Stimulated activated CD8-positive, alpha-beta memory T cell treated with anti-CD3 and anti-CD28 coated beads, Interleukin-7, amount 100 ng/mL, for 24 hours (primary cell): ENCODE data around the gene TXNRD2.
"Not testable (repeated sequence)": the region's sequence is repeated elsewhere in the genome, so short reads cannot be mapped to it uniquely, and the experiment has no call there.

Experiments used
- DNase-seq: peaks from one replicate; pipeline ENCODE4 v3.0.0-alpha.2; 2020; ENCODE audit warnings: low read depth

Gene TXNRD2

DNA sequence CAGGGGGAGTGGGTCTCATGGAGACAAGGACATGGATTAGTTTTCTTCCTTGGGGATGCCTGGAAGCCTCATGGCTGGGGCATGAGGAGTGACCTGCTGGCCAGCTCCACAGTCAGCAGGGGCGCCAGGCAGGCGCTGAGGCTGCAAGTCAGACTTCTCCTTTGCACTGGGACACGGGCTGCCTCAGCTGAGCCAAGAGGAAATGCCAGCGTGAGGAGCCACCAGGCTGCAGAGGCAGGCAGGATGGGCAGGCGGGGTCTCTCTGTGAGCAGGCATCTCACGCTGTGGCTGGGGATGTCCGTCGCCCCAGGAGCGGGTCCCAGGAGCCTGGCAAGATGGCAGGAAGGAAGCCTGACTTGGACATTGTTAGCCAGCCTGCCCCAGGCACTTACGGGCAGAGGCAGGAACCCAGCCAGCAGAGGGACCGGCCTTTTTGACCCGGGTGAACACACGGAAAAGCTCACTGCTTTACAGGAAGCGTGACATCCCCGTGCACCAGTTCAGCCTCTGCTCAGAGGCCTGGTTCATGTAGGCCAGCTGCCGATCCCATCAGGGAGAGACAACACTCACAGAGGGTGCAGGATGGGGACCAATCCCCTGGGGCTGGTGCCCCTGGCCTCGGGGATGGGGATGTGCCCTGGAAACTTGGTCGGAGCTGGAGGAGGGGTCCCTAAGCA is 97.1 kb downstream of the TXNRD2 start:
- no peak for DNase-seq

DNA sequence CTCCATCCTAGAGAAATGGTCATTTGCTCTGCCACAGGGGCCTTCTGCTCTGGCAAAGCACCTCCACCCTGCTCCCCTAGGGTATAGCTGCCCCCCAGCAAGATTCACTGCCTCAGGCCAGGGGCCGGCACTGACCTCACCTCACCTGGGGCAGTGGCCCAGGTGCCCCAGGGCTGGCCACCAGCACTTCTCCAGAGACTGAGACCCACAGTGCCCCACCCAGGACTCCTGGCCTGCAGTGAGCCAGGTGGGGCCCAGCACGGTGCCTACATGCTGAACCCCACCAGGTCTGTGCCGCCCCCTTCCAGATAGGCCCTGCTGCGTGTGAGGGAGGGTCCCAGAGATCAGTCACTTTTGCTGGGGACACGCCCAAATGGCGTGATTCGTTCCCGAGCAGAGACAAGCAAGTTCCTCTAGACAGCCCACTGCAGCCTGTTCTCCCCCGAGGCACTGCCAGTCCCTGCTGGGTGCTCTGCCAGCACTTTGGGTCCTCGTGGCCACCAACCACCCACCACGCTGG is 97.7 kb downstream of the TXNRD2 start:
- no peak for DNase-seq

DNA sequence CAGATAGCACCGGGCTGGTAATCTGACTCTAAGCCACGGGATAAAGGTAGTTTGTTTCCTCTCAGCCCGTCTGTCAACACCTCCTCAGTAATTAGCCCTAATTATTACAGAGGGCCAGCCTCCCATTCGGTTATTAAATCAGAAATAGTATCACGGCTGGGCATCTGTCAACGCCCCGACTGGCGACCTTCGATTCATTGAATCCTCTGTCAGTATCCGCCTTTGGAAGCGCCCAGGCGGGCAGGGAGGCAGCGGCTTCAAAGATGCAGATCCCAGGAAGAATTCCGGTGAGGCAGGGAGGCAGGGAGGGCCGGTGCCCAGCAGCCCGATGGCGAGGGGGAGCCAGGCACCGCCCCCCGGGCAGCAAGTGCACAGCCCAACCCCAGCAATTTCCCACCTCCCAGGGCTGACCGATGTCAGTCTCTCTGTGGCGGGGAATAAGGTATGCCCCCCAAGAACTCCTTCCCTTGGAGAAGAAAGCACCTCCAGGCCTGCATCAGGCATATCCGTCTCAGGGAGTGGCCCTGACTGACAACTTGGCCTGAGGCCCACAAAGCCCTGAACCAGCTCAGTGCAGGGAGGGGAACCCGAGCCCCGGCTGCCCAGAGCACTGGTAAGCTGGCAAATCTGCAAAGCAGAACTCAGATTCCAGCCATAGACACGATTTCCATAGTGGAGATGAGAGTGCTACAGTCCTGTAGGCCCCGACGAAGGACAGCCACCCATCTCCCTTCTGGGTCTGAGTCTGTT is 98.3 kb downstream of the TXNRD2 start:
- DNase-seq = no peak

DNA sequence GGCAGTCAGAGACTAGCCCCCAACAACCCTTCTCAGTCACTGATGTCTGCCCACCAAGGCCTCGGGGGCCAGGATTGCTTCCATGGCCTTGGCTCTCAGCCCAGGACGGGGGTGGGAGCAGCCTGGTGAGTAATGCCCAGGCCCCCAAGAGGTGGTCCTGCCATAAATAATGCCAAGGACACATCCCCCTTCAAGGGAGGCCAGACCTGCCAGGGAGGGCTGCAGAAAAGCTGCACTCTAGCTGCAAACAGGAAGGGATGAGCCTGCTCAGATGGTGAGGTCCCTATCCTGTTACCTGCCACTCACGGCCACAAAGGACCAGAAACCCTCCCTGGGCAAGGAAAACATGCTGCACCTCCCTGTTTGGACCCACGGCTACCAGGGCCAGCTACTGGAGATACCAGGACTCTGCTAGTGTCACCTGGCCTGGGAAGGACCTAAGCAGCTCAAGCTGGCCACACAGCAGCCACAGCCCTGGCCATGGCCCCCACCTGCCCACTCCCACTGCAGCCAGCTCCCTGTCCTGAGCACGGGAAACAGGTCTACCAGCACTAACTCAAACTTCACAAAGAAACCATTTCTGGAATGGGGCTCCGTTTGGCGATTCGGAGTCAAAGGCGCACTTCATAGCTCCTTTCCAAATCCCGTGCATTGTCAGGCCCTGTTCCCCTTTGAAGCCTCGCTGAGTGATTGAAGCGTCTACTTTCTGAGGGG is 99.1 kb downstream of the TXNRD2 start:
- DNase-seq = no peak

DNA sequence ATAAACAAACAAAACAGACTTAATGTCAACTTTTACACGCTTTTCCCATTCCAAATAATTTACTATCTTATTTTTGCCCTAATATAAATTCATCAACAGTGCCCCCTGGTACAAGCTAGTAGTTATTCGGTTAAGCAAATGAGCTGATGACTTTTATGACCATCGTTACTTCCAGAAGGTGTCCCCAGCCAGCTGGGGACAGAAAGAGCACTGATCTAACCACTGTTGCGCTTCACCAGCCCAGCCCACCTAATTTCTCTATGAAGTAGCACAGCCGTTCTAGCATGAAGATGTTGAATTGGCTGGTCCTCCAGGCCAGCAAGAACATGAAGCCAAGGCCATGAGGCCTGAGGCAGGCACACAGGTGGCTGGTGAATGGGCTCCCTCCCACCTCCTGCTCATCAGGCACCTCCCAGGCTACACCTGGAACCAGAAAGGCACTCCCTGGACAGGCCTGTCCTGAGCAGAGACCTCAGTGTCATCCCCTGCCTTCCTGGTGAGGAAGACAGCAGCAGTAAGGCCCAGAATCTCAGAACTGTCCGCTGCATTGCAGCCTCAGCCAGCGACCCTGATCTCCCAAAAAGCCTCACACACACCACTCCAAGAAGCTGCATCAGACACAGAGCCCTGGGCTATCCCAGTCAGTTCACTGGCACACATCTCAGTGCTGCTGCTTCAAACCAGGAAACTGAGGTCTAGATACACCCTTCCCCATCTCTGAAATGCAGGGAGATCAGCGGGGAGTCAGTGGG is 99.8 kb downstream of the TXNRD2 start:
- no peak for DNase-seq

DNA sequence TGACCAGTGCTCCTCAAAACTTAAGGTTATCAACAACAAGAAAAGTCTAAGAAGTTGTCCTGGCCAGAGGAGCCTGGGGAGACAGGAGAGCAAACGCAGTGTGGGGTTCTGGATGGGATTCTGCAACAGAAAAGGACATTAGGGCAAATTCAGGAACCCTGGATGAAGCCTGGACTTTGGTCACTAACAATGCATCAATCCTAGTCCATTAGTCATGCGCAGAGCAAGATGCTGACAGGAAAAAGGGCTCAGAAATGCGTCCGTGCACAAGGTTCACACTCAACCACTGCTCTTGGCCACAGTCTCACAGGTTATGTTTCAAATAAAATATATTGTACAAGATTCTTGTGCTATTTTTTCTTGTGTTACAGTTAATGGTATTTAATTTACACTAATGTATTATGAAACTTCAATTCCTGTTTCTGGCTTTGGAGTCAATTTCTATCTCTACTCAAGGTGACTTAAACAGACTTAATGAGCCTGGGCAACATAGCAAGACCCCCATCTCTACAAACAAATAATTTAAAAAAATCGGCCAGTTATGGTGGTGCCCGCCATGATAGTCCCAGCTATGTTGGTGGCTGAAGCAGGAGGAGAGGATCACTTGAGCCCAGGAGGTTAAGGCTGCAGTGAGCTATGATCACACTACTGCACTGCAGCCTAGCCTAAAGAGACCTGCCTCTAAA is 100.5 kb downstream of the TXNRD2 start:
- DNase-seq = no peak

DNA sequence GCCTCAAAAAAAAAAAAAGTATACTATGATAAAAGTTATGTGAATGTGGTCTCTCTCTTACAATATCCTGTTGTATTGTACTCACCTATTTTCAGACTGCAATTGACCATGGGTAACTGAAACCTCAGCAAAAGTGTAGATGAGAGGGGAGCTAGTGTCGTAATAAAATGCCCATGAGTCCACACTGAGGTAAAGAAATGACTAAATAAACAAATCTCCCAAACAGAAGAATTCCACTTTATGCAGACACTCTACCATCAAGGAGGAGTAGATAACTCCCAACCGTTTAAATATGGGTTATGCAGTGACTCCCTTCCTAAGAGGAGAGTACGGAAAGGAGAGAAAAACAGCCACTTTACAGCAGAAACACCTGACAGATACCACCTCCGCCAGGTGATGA is 101.6 kb downstream of the TXNRD2 start:
- no peak for DNase-seq

DNA sequence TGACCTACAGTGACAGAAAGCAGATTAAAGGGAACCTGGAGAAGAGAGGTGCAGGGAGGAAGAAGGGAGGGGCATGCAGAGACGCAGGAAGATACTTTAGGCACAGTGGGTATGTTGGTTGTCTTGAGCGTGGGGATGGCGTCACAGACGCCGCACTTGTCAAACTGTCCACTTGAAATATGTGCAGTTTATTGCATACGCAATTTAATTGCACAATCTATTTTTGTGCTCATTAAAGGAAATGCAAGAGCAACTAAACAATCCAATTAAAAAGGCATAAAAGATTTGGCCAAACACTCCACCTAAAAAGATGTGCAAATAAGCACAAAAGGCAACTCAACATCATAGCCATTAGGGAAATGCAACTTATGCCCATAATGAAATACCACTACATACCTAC is 103.7 kb downstream of the TXNRD2 start:
- no peak for DNase-seq

DNA sequence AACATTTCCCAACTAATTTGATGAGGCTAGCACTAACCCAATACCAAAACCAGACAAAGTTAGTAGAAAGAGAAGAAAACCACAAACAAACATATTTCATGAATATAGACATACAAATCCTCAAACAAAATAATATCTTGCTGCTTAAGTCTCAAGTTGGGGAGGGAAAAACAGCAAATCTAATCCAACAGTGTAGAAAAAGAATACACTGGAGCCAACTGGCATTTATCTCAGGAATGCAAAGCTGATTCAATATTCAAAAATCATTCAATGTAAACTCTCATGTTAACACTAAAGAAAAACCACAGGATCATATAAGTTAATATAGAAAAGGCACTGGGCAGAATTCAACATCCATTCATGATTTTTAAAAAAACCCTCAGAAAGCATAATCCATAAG is 105.1 kb downstream of the TXNRD2 start:
- DNase-seq = no peak

DNA sequence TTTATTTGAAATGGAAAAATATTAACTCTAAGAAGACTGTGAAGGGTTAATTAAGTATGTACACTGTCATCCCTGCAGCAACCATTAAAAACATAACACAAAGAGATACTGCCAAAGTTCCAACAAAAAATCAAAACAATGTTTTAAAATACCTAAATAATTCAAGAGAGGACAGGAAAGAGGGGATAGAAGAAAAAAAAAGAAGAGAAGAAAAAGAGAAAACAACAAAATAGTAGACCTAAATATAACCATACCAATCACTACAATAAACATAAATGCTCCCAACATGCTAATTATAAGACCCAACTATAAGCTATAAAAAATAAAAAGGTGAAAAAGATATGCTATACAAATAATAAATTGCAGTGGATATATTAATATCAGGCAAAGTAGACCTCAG is 107.0 kb downstream of the TXNRD2 start:
- DNase-seq = no peak

DNA sequence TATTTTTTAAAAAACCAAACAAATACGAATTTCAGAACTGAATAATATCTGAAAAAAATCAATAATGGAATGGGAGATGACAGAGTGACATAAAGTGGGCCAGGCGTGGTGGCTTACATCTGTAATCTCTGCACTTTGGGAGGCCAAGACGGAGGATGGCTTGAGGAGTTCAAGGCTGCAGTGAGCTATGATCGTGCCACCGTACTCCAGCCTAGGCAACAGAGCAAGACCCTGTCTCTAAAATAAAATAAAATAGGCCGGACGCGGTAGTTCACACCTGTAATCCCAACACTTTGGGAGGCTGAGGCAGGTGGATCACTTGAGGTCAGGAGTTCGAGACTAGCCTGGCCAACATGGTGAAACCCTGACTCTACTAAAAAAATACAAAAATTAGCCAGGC is 108.3 kb downstream of the TXNRD2 start:
- not testable (repeated sequence) for DNase-seq

DNA sequence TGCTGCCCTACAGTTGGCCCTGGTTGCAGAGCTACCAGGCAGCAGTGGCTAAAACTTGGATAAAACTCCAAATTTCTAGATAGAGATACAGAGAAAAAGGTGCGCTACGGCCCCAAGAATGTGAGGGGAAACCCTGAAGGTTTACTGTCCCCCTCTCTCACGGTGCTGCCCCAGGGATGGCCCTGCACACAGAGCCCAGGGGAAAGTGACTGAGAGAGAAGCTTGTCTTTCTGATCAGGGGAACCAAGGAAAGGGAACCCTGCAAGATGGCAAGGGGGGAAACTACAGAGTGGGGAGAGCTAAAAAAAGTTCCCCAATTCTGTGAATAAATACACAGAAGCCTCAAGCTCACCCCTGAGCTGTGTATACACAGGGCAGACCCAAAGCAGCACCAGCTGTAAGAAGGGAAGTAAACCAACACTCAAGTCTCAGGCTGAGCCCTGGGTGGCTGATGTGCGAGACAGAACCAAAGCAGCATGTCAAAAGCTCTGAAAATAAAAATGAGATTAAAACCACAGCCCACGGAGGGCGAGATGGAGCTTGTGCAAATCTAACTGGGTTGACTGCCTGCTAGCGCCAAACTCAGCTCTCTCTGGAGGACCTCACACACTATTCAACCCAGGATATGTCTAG is 109.0 kb downstream of the TXNRD2 start:
- DNase-seq = no peak

DNA sequence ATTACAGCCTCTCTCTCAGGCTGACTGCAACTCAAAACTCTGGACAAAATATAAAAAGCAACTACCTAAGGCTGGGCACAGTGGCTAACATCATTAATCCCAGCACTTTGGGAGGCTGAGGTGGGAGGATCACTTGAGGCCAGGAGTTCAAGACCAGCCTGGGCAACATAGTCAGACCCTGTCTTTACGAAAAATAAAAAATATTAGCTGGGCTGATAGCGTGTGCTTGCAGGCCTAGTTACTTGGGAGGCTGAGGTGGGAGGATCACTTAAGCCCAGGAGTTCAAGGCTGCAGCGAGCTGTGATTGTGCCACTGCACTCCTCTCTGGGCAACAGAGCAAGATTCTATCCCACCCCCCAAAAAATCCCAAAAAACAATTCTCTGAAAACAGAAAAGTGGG is 109.6 kb downstream of the TXNRD2 start:
- not testable (repeated sequence) for DNase-seq

DNA sequence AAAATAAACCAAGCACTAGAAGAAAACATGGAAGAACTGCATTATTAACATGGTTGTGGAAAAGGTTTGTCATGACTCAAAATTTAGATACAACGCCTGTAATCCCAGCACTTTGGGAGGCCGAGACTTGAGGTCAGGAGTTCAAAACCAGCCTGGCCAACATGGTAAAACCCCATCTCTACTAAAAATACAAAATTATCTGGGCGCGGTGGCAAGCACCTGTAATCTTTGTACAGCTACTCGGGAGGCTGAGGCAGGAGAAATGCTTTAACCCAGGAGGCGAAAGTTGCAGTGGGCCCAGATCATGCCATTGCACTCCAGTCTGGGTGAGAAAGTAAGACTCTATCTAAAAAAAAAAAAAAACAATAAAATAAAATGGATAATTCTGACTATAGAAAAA is 110.6 kb downstream of the TXNRD2 start:
- no peak for DNase-seq

DNA sequence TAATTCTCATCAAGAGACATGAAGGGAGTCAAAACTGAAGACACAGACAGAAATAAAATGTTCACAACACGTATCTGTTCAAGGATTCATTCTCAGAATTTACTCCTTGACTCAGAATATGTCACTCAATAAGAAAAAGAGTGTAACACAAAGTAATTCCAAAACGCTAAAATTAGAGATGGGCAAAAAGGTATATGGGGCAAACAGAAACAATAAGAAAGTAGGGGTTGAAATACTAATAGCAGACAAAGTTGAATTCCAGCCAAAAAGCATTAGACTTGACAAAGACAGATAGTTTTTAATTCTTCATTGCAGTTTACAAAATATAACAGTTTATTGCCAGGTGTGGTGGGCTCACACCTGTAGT is 113.6 kb downstream of the TXNRD2 start:
- DNase-seq = no peak

DNA sequence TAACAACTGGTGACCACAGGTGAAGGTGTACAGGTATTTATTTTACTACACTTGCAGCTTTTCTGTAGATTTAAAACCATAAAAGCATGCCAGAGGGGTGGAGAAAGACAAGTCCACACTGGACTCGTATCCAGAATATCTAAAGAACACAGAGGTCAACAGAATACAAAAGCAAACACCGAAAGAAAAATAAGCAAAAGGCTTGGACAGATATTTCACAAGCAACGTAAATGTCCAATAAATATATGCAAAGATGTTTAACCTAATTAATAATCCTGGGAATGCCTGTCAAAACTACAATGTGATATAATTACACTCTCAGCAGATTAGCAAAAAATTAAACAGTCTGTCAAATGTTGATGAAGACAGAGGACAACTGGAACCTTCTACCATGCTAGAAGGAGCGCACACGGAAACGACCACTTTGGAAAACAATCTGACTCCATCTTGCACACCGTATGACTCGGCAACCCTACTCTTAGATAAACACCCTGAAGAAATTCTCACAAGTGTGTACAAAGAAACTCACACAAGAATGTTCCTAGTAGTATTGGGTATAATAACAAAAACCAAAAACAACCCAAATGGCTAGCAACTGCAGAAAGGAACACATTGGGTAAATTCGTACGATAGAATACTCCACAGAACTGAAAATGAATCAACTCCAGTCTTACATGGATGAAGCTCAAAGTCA is 114.1 kb downstream of the TXNRD2 start:
- DNase-seq = no peak

DNA sequence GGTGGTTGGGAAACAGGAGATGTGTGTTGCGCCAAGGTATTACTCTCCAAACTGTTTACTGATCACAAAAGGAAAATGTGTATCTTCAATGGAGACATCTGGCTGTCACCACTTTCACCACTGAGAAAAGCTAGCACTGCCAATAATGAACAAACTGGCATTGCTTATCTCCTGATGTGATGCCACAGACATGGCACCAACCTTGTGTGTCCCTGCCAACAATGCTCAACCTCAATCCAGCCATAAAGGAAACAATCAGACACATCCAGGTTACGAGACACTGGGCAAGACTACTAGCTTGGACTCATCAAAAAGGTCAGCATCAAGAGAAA is 115.0 kb downstream of the TXNRD2 start:
- no peak for DNase-seq

DNA sequence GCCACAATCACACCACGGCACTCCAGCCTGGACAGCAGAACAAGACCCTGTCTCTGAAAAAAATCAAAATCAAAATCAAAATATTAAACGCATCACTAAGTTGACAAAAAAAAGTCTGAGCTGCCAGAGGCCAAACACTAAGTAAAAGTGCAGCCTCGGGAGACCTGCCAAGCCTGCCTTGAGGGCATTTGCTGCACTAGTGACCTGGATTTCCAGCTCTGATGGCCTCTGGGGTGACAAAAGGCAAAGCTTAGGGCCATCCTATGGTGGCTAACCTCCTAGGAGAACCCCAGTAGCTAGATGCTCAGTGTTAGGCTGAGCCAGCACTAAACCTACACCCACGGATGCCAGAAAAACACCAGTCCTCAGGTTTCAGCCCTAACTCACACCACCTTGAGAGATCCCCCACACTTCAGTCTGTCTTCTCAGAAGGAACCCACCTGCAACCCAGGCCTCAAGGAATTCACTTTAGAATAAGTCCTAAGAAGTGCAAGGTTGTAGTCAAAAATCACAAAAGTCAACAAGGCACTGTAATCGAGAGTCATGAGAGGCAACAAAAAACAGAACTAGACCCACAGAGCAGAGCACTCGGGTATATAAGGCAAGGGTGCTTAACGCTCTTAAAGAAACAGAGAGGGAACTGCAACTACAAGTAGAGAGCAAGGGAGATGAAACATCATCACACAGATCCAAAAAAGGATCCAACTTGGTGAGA is 115.6 kb downstream of the TXNRD2 start:
- no peak for DNase-seq
